Measurements from ENCODE around the gene LTO1.

- TF ChIP-seq FOSL2 (CRISPR knock-in tag; IDR thresholded peaks at IDR 0.05), result no peak
- no peak for TF ChIP-seq CTCF (CRISPR knock-in tag; IDR thresholded peaks at IDR 0.05)
- TF ChIP-seq ZBTB49 (CRISPR knock-in tag; IDR thresholded peaks at IDR 0.05; ENCODE audit: borderline replicate concordance), result no peak
- no peak for TF ChIP-seq ZNF383 (CRISPR knock-in tag; IDR thresholded peaks at IDR 0.05; ENCODE audit: borderline replicate concordance)
- no peak for TF ChIP-seq POLR2AphosphoS5 (IDR thresholded peaks at IDR 0.05; ENCODE audit: low read depth, low read length)
- no peak for TF ChIP-seq NFRKB (IDR thresholded peaks at IDR 0.05)
Observed at GRCh38 chr11:69677749-69678148, 2.6 kb upstream of the LTO1 start.

All from HepG2 (cell line).